Kidney (tissue), 14 donors: ENCODE data around the gene MAP2K6. TPM values are rescaled to one million over a fixed set of nuclear protein-coding genes. Genes with fewer than 3 reads are reported as not detected.

Experiments used
- DNase-seq, 5 donors: peaks; one replicate each; pipeline ENCODE4 v3.0.0-alpha.2; 2013 to 2020
- FAIRE-seq: peaks from 2 replicates; lab custom pipeline; 2012; peaks lifted over from hg19 to GRCh38; lab: Jason Lieb, UNC
- H3K27ac ChIP-seq, 2 donors: one replicate each; pipeline ENCODE4 v1.7.0; 2013; ENCODE audit warnings: low read depth in 2 of 2, low read length in 2 of 2, inconsistent platforms in 1 of 2
- H3K27me3 ChIP-seq: one replicate; pipeline ENCODE4 v1.7.1; 2013; ENCODE audit warnings: low read length, inconsistent platforms; ENCODE audit not compliant: control insufficient read depth, insufficient read depth
- H3K36me3 ChIP-seq, 3 donors: one replicate each; pipeline versions ENCODE4 v1.7.0 to v1.7.1; 2013; ENCODE audit warnings: low read length in 3 of 3, control low read depth in 1 of 3, inconsistent platforms in 1 of 3; ENCODE audit not compliant: insufficient read depth in 3 of 3, control insufficient read depth in 2 of 3
- H3K4me1 ChIP-seq, 3 donors: one replicate each; pipeline versions ENCODE4 v1.7.0 to v1.7.1; 2013; ENCODE audit warnings: low read length in 3 of 3, inconsistent platforms in 1 of 3, low read depth in 1 of 3; ENCODE audit not compliant: control insufficient read depth in 2 of 3, insufficient read depth in 2 of 3
- H3K4me3 ChIP-seq, 3 donors: one replicate each; pipeline versions ENCODE4 v1.7.0 to v1.8.1; 2013; ENCODE audit warnings: low read length in 3 of 3, control low read depth in 1 of 3, inconsistent platforms in 1 of 3
- H3K9ac ChIP-seq, 3 donors: one replicate each; pipeline versions ENCODE4 v1.7.0 to v1.7.1; 2013; ENCODE audit warnings: low read length in 3 of 3, control low read depth in 1 of 3, inconsistent platforms in 1 of 3
- H3K9me3 ChIP-seq, 3 donors: one replicate each; pipeline versions ENCODE4 v1.7.0 to v1.7.1; 2013; ENCODE audit warnings: low read length in 3 of 3, control low read depth in 1 of 3, inconsistent platforms in 1 of 3; ENCODE audit not compliant: control insufficient read depth in 2 of 3, insufficient read depth in 1 of 3
- intact Hi-C: fragments of 100-400 bp; cut with DNase I; formaldehyde crosslinking; loops from one replicate; pipeline ENCODE4 v1.11.1; 2022
- polyA plus RNA-seq: library from polyadenylated mRNA; stranded (reverse); fragments of 350-450 nt; fragmentation: Illumina TruSeq; extraction: RNeasy Lipid Tissue Mini Kit (QIAGEN cat#74804); gene quantifications from one replicate; pipeline ENCODE4 v1.2.3, GENCODE V29; 2014; ENCODE audit warnings: low read depth, low replicate concordance; ENCODE audit not compliant: insufficient read depth
- total RNA-seq: library from RNA; stranded (reverse); fragmentation: NEBNext Ultra II Directional; extraction: Animal tissue kit (Norgen Biotek cat#: 25700); gene quantifications from one replicate; pipeline ENCODE4 v1.2.1, GENCODE V29; 2021
- TF ChIP-seq, protein P1 (sequence below): IDR thresholded peaks from 3 replicates; pipeline ENCODE4 v1.5.1; 2012; ENCODE audit warnings: mild to moderate bottlenecking, moderate library complexity, borderline replicate concordance; ENCODE audit not compliant: insufficient read depth; ENCODE audit errors: extremely low read depth
- donor health status: control.
- donor health status: control.
- donor health status: control.
- donor health status: control.
- donor health status: control.
- donor health status: DM: yes; HTN: yes; CAD: no.
- donor health status: Normal renal cell carcinoma (clear cell type).

MAP2K6 gene
- total and polyA plus RNA-seq, 2 donors from 2014 or later = 8.6 to 10.2 TPM

DNA sequence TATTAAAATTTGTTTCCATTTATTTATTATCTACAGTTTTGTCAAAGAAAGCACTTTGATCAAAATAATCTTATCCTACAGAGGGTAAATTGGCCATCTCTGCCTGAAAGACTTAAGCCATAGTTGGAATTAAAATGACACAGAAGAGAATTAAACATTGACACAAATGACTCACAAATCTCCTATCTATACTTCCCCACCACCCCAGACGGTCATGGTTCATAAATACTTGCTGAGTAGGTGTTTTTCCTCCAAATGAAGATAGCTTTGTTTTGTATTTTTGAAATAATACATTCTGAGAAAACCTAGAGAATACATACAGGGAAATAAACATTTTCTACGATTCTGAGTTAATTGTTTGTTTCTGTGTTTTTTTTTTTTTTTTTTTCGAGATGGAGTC lies 142.8 kb downstream of the MAP2K6 start:
- FAIRE-seq (no peak), DNase-seq (no peak)
- Histone ChIP-seq H3K4me1 (peaks cover 0 to 4% (median 0%) of the 10 kb centered on the region in 3 donors), H3K27ac (no peak overlapping the region), H3K9ac (no peak overlapping the region), H3K36me3 (no peaks in the 10 kb centered on the region), H3K27me3 (no peaks in the 10 kb centered on the region), H3K4me3 (no peak overlapping the region), H3K9me3 (peaks cover 0 to 7% (median 0%) of the 10 kb centered on the region in 3 donors)
- intact Hi-C loops = no loop called here
- TF ChIP-seq, protein P1, sequence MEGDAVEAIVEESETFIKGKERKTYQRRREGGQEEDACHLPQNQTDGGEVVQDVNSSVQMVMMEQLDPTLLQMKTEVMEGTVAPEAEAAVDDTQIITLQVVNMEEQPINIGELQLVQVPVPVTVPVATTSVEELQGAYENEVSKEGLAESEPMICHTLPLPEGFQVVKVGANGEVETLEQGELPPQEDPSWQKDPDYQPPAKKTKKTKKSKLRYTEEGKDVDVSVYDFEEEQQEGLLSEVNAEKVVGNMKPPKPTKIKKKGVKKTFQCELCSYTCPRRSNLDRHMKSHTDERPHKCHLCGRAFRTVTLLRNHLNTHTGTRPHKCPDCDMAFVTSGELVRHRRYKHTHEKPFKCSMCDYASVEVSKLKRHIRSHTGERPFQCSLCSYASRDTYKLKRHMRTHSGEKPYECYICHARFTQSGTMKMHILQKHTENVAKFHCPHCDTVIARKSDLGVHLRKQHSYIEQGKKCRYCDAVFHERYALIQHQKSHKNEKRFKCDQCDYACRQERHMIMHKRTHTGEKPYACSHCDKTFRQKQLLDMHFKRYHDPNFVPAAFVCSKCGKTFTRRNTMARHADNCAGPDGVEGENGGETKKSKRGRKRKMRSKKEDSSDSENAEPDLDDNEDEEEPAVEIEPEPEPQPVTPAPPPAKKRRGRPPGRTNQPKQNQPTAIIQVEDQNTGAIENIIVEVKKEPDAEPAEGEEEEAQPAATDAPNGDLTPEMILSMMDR = no peak

DNA sequence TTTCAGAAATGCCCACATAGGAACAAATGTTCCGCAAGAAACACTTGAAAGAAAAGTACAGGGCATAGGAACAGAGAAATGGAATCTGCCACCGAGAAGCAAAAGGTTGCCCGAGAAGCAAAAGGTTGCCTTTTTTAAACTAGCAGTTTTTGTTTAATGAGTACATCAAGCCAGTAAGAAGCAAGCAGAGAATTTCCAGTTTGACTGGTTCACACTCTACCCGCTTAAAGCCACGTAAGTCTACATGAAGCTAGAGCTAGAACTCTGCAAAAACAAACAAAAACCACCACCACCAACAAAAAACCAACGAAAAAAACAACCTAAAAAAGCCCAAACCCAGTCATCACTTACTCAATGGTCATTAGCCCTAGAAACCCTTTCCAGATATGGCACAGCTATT lies 144.3 kb downstream of the MAP2K6 start:
- intact Hi-C loops = no loop called here
- DNase-seq (no peak), FAIRE-seq (no peak)
- Histone ChIP-seq H3K4me3 (no peak overlapping the region), H3K4me1 (peaks cover 0 to 4% (median 0%) of the 10 kb centered on the region in 3 donors), H3K9me3 (no peaks in the 10 kb centered on the region), H3K27ac (no peak overlapping the region), H3K36me3 (no peaks in the 10 kb centered on the region), H3K27me3 (no peaks in the 10 kb centered on the region), H3K9ac (no peak overlapping the region)
- TF ChIP-seq, protein P1 = no peak

DNA sequence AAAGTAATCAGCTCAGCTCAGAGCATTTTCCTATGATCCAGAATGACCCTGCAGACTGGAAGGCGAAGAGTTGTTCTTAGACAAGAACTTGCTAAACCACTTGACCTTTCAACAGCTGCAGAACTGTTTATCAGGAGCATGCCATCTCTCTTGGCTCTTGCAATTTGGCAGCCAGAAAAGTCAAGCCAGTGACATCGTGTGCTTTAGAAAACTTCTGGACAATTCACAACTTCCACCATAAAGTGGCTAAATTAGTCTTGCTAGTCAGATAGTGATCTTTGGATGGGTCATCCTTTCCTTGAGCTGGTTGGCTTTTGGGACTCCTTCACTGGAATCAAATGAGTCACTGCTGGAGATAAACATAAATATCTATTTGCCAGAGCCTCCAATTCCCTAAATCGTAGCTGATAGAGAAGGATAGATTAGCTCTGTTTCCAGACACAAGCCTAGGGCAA lies 146.5 kb downstream of the MAP2K6 start:
- no peak overlapping the region for H3K4me3 ChIP-seq

More for the DNA sequence above, 146.5 kb downstream of the MAP2K6 start:
- DNase-seq (no peak), FAIRE-seq (no peak)
- Histone ChIP-seq H3K36me3 (no peaks in the 10 kb centered on the region), H3K9me3 (no peaks in the 10 kb centered on the region), H3K9ac (no peak overlapping the region), H3K4me1 (peaks cover 0 to 4% (median 0%) of the 10 kb centered on the region in 3 donors), H3K27me3 (no peaks in the 10 kb centered on the region), H3K27ac (no peak overlapping the region)
- TF ChIP-seq, protein P1 = no peak
- intact Hi-C loops = no loop called here
